ENCODE measurements around the gene SLC10A1. TPM values are rescaled to one million over a fixed set of nuclear protein-coding genes. Genes with fewer than 3 reads are reported as not detected.

SLC10A1 gene
- total RNA-seq, 1 donor: not detected

- no peak for TF ChIP-seq CTCF (IDR thresholded peaks at IDR 0.05; ENCODE audit: insufficient read depth, low read depth, low read length)
- no peak for DNase-seq (ENCODE audit: low read depth)
- H3K4me3 ChIP-seq (ENCODE audit: low read depth, low read length): no peak overlapping the region
Measured at GRCh38 chr14:69727860-69728259, 69.2 kb downstream of the SLC10A1 start.

GRCh38 chr14:69726761-69727511, 70.1 kb downstream of the SLC10A1 start:
- TF ChIP-seq CTCF (IDR thresholded peaks at IDR 0.05; ENCODE audit: insufficient read depth, low read depth, low read length): peak; percentile 98
- peak; percentile 69 for DNase-seq (ENCODE audit: low read depth)

More at GRCh38 chr14:69726761-69727511, 70.1 kb downstream of the SLC10A1 start:
- peak overlapping the region; percentile 49 for H3K4me3 ChIP-seq (ENCODE audit: low read depth, low read length)

Small RNAs within 50 kb of the gene (small RNA-seq; reads per million reads assigned to genes)
- gene RF00614: not detected

Other genes with a start within 250 kb of the SLC10A1 start
- gene CCDC177, start 222.4 kb downstream of the SLC10A1 start, total RNA-seq: not detected in 2 replicates
- 11.9 and 12.5 TPM in 2 replicates for gene SUSD6, start 185.6 kb downstream of the SLC10A1 start, total RNA-seq
- 101 and 116 TPM in 2 replicates for gene SRSF5, start 30.1 kb downstream of the SLC10A1 start, total RNA-seq
- gene SMOC1, start 82.2 kb upstream of the SLC10A1 start, total RNA-seq: not detected in 2 replicates